PC-9 (cell line): ENCODE results near the gene KRTAP9-9.
"Not testable (repeated sequence)": the region's sequence is repeated elsewhere in the genome, so short reads cannot be mapped to it uniquely, and the experiment has no call there.

Experiments used
- CTCF ChIP-seq: fragments of 200-600 bp; sonication (generic); conservative IDR thresholded peaks from 2 replicates; pipeline ENCODE4 v1.6.1; 2017; ENCODE audit warnings: mixed run types, antibody characterized with exemption, mild to moderate bottlenecking, moderate library complexity
- EZH2 ChIP-seq: fragments of 200-600 bp; sonication (generic); IDR thresholded peaks from 2 replicates; pipeline ENCODE4 v1.8.0; 2017; ENCODE audit warnings: antibody characterized with exemption, low read depth

DNA sequence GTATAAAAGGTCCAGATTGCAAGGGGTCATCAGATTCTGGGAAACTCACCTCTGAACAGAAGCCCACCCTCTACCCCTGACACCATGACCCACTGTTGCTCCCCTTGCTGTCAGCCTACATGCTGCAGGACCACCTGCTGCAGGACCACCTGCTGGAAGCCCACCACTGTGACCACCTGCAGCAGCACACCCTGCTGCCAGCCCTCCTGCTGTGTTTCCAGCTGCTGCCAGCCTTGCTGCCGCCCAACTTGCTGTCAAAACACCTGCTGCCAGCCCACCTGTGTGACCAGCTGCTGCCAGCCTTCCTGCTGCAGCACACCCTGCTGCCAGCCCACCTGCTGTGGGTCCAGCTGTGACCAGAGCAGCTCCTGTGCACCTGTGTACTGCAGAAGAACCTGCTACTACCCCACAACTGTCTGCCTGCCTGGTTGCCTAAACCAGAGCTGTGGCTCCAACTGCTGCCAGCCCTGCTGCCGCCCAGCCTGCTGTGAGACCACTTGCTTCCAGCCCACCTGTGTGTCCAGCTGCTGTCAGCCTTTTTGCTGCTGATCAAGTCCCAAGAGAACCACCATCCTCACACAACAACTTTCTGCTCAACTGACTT lies 5.4 kb upstream of the KRTAP9-9 start, which contains the start of gene KRTAP9-4:
- not testable (repeated sequence) for TF ChIP-seq CTCF, EZH2
